Coronary artery (tissue), 2 donors: ENCODE results near the gene PNPT1.
A peak's percentile ranks its signal among the peaks of the same experiment; 100 is the strongest.
"Not testable (repeated sequence)": the region's sequence is repeated elsewhere in the genome, so short reads cannot be mapped to it uniquely, and the experiment has no call there.

ENCODE experiments used
- DNase-seq: peaks from one replicate; pipeline ENCODE4 v3.0.0-alpha.2; 2017; ENCODE audit warnings: low spot score
- H3K27ac ChIP-seq, 2 donors: fragments of 200-600 bp; sonication (generic); one replicate each; pipeline ENCODE4 v1.5.1; 2016 to 2019
- H3K4me3 ChIP-seq: fragments of 200-600 bp; sonication (generic); 2 replicates; pipeline ENCODE4 v1.5.1; 2016; ENCODE audit warnings: mild to moderate bottlenecking, moderate library complexity
- TF ChIP-seq, protein P1 (sequence below): fragments of 200-600 bp; sonication (generic); IDR thresholded peaks from one replicate; pipeline ENCODE4 v1.5.1; 2019; ENCODE audit warnings: antibody characterized with exemption

Gene PNPT1

DNA sequence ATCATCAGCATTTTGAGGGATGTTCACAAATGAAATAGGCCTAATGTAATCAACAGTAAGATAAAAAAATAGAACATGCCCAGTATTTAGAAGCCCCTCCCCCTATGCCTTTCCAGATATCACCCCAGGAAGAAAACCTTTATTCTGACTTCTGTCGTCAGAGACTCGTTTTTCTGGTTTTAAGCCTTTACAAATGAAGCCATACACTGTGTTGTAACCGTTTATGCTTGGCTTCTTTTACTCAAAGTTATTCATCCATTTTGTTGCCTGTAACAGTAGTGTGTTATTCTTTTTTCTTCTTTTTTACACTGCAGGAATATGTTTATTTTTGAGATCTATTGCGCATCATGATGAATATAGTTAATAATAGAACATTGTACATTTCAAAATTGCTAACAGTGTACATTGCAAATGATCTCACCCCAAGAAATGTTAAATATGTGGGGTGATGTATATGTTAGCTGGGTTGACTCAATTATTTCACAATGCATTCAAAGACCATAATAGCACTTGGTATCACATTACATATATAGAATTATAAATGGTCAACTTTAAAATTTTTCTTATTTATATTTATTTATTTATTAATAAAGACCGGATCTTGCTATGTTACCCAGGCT, 28.1 kb upstream of the PNPT1 start:
- Histone ChIP-seq H3K27ac (no peak overlapping the region), H3K4me3 (no peak overlapping the region)
- TF ChIP-seq, protein P1, sequence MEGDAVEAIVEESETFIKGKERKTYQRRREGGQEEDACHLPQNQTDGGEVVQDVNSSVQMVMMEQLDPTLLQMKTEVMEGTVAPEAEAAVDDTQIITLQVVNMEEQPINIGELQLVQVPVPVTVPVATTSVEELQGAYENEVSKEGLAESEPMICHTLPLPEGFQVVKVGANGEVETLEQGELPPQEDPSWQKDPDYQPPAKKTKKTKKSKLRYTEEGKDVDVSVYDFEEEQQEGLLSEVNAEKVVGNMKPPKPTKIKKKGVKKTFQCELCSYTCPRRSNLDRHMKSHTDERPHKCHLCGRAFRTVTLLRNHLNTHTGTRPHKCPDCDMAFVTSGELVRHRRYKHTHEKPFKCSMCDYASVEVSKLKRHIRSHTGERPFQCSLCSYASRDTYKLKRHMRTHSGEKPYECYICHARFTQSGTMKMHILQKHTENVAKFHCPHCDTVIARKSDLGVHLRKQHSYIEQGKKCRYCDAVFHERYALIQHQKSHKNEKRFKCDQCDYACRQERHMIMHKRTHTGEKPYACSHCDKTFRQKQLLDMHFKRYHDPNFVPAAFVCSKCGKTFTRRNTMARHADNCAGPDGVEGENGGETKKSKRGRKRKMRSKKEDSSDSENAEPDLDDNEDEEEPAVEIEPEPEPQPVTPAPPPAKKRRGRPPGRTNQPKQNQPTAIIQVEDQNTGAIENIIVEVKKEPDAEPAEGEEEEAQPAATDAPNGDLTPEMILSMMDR: no peak
- DNase-seq: no peak

DNA sequence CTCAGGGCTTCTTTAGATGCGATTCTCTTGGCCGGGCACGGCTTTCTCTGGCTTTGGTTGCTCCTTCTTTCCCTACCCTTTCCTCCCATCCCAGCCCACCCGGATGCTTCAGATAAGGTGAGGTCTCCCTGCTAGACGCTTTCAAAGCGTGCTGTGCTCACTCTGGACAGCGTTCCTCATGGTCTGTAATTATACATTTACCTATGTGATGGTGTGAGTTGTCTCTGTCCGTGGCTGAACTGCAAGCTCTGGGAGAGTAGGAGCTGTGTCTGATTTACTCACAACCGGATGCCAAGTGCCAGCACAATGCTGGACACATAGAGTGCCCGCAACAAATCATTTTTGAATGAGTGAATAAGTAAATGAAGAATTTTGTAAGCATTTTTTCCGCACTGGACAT, 26.8 kb upstream of the PNPT1 start:
- no peak overlapping the region for H3K4me3 ChIP-seq
- TF ChIP-seq, protein P1: no peak
- DNase-seq: no peak
- no peak overlapping the region for H3K27ac ChIP-seq

DNA sequence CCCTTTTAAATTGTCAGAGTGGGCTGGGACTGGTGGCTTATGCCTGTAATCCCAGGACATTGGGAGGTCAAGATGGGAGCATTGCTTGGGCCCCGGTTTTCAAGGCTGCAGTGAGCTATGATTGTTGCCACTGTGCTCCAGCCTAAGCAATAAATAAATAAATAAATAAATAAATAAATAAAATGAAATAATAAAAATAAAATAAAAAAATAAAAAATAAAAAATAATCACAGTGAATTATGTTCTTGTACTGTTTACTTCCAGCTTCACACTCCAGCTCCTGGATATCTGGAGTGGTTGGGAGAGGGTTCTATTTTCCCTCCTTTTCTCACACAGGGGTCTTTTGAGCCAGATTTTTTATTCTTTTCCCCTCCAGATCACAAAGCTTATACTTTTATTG, 26.2 kb upstream of the PNPT1 start:
- no peak for DNase-seq
- TF ChIP-seq, protein P1: no peak
- Histone ChIP-seq H3K4me3 (no peak overlapping the region), H3K27ac (no peak overlapping the region)

DNA sequence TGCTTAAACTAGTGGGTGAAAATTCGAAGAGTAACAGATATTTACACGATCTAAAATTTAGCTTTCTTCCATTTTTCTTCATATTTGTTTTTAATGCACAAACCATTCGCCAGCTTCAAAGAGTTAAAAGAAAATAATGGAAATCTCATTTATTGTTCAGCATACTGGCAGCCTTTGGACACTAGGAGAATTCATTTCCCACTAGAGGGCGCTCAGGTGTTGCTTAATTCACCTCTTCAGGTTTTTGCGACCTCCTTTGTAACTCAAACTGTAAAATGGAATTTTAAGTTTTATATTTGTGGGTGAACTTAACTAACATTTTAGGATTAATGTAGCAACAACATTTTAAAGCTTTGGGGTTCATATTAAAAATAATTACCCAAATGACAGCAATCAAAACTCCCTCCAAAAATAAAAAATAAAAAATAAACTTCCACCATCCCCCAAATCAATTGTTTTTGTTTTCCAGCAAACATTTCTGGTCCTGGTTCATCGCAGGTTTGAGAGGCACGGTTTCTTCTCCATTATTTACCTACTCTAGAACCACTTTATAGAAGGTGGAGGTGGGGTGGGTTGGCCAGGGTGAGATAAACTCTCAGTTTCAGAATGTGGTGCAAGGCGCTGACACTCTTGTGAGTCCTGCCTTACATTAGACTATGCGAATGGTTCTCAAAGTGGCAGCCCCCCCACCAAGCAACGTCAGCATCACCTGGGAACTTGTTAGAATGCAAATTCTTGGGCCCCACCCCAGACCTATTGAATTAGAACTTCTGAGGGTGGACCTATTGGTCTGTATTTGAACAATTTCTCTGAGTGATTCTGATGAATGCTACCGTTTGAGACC, 24.7 kb upstream of the PNPT1 start:
- Histone ChIP-seq H3K4me3 (no peak overlapping the region), H3K27ac (no peak overlapping the region)
- TF ChIP-seq, protein P1: peak; percentile 73
- DNase-seq: no peak

DNA sequence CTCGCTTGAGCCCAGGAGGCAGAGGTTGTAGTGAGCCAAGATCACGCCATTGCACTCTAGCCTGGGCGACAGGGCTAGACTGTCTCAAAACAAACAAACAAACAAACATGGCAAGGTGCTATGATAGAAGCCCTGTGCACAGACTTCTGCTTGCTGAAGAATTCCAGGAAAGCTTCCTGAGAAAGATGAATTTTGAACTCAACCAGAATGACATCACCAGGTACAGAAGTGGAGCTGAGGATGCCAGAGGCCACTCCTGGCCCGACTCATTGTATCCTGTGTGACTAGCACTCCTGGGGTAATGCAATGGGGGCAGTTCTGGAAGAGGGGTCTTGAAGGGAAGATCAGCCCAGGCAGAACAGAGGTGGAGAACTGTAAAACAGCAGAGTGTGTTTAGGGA, 22.0 kb upstream of the PNPT1 start:
- TF ChIP-seq, protein P1: no peak
- Histone ChIP-seq H3K27ac (no peak overlapping the region), H3K4me3 (no peak overlapping the region)
- DNase-seq: no peak

DNA sequence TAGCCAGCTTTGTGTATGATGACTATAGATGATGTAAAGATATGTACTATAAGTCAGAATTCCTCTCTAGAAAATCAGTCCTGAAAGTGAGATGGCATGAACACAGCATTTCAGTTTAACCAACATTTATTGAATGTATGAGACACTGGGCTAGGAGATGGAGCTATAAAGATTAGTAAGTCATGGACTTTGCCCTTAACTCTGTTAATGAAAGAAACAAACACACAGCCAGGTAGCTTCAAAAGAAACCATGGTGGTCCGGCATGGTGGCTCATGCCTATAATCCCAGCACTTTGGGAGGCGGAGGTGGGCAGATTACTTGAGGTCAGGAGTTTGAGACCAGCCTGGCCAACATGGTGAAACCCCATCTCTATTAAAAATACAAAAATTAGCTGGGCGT, 21.5 kb upstream of the PNPT1 start:
- DNase-seq, H3K27ac ChIP-seq, H3K4me3 ChIP-seq: not testable (repeated sequence)

DNA sequence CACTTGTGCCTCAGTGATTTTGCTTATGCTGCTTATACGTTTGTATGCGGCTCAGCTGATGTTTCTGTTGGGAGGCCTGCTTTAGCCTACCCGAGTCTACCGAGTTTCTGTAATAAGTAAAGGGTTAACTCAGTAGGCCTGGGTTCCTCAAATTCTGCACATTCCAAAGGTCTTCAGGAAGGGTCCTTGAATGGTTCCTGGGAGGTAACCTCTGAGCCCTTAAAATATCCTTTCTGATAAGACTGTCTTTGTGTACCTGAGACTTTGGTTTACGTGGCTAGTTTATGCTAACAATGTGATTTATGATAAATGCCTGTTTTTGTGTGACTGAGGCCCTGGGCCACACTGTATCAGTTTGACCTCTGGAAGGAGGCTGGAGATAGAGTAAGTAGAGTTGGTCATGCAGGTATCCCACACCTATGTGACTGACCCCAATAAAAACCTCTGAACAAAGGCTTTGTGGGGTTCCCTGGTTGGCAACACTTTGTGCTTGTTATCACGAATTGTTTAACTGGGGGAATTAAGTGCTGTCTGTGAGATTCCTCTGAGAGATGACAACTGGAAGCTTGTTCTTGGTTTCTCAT, 18.9 kb upstream of the PNPT1 start:
- Histone ChIP-seq H3K27ac (no peak overlapping the region), H3K4me3 (no peak overlapping the region)
- DNase-seq: no peak
- TF ChIP-seq, protein P1: no peak
